SK-N-DZ (cell line): ENCODE measurements around the gene ALDH7A1.

ENCODE experiments used
- small RNA-seq, 2 experiments: library from RNA; depleted of rRNA; stranded (forward); fragments of <200 nt; gene quantifications; one replicate each; pipeline ENCODE3, GENCODE V24; 2014

The ALDH7A1 gene

Small RNAs within 50 kb of the gene (small RNA-seq; reads per million reads assigned to genes)
- 0 reads per million in 2 experiments for gene RNU6-290P
